ENCODE results near the gene ELMOD3.

ELMOD3 gene

GRCh38 chr2:85383850-85384249 is 29.3 kb downstream of the ELMOD3 start:
- no peaks in the 10 kb centered on the region for H3K27me3 ChIP-seq (replicated peaks; ENCODE audit: insufficient read depth, low read length)
- TF ChIP-seq CTCF (IDR thresholded peaks at IDR 0.05; ENCODE audit: low read length), result no peak
- no peak for TF ChIP-seq EZH2phosphoT487 (IDR thresholded peaks at IDR 0.05; ENCODE audit: low read length)
- TF ChIP-seq EZH2 (optimal IDR thresholded peaks at IDR 0.05; ENCODE audit: low read depth, low read length), result no peak
- H2AFZ ChIP-seq (ENCODE audit: low read length), result no peak overlapping the region
- no peak overlapping the region for H3K4me3 ChIP-seq (ENCODE audit: low read length)
- H3K4me2 ChIP-seq (ENCODE audit: low read depth, low read length), result no peak overlapping the region
- H3K9me3 ChIP-seq (replicated peaks; ENCODE audit: insufficient read depth, low read length), result no peaks in the 10 kb centered on the region
- no peaks in the 10 kb centered on the region for H4K20me1 ChIP-seq (ENCODE audit: insufficient read depth, low read length)
- H3K4me1 ChIP-seq (ENCODE audit: low read length), result no peaks in the 10 kb centered on the region
- DNase-seq, result no peak
- H3K9ac ChIP-seq (ENCODE audit: low read length), result no peak overlapping the region
- no peak overlapping the region for H3K27ac ChIP-seq (ENCODE audit: low read length)
- H3K36me3 ChIP-seq (replicated peaks; ENCODE audit: insufficient read depth, low read length), result no peaks in the 10 kb centered on the region
- no peaks in the 10 kb centered on the region for H3K79me2 ChIP-seq (ENCODE audit: low read length)
- H3F3A ChIP-seq (ENCODE audit: insufficient read depth, low read length), result no peaks in the 10 kb centered on the region
- H3K9me2 ChIP-seq (replicated peaks; ENCODE audit: insufficient read depth, low read length), result no peaks in the 10 kb centered on the region

- Histone ChIP-seq H3K9ac (ENCODE audit: low read length) (no peak overlapping the region), H3K9me2 (replicated peaks; ENCODE audit: insufficient read depth, low read length) (no peaks in the 10 kb centered on the region), H3F3A (ENCODE audit: insufficient read depth, low read length) (no peaks in the 10 kb centered on the region), H3K79me2 (ENCODE audit: low read length) (no peaks in the 10 kb centered on the region), H3K27ac (ENCODE audit: low read length) (no peak overlapping the region), H3K36me3 (replicated peaks; ENCODE audit: insufficient read depth, low read length) (no peaks in the 10 kb centered on the region), H3K9me3 (replicated peaks; ENCODE audit: insufficient read depth, low read length) (no peaks in the 10 kb centered on the region), H3K4me3 (ENCODE audit: low read length) (no peak overlapping the region), H3K27me3 (replicated peaks; ENCODE audit: insufficient read depth, low read length) (no peaks in the 10 kb centered on the region), H2AFZ (ENCODE audit: low read length) (no peak overlapping the region), H4K20me1 (ENCODE audit: insufficient read depth, low read length) (no peaks in the 10 kb centered on the region), H3K4me1 (ENCODE audit: low read length) (no peaks in the 10 kb centered on the region), H3K4me2 (ENCODE audit: low read depth, low read length) (no peak overlapping the region)
- no peak for DNase-seq
- TF ChIP-seq EZH2phosphoT487 (IDR thresholded peaks at IDR 0.05; ENCODE audit: low read length), result no peak
- no peak for TF ChIP-seq CTCF (IDR thresholded peaks at IDR 0.05; ENCODE audit: low read length)
- no peak for TF ChIP-seq EZH2 (optimal IDR thresholded peaks at IDR 0.05; ENCODE audit: low read depth, low read length)
Measured at GRCh38 chr2:85385746-85386145, 31.2 kb downstream of the ELMOD3 start.

- Histone ChIP-seq H3K79me2 (ENCODE audit: low read length) (no peaks in the 10 kb centered on the region), H3K4me1 (ENCODE audit: low read length) (no peaks in the 10 kb centered on the region), H3K9me3 (replicated peaks; ENCODE audit: insufficient read depth, low read length) (no peaks in the 10 kb centered on the region), H3K27me3 (replicated peaks; ENCODE audit: insufficient read depth, low read length) (no peaks in the 10 kb centered on the region), H3K36me3 (replicated peaks; ENCODE audit: insufficient read depth, low read length) (no peaks in the 10 kb centered on the region), H4K20me1 (ENCODE audit: insufficient read depth, low read length) (no peaks in the 10 kb centered on the region), H3K4me3 (ENCODE audit: low read length) (no peak overlapping the region), H3K9me2 (replicated peaks; ENCODE audit: insufficient read depth, low read length) (no peaks in the 10 kb centered on the region), H3K9ac (ENCODE audit: low read length) (no peak overlapping the region), H2AFZ (ENCODE audit: low read length) (no peak overlapping the region), H3K4me2 (ENCODE audit: low read depth, low read length) (no peak overlapping the region), H3K27ac (ENCODE audit: low read length) (no peak overlapping the region), H3F3A (ENCODE audit: insufficient read depth, low read length) (no peaks in the 10 kb centered on the region)
- TF ChIP-seq EZH2 (optimal IDR thresholded peaks at IDR 0.05; ENCODE audit: low read depth, low read length) (no peak), CTCF (IDR thresholded peaks at IDR 0.05; ENCODE audit: low read length) (no peak), EZH2phosphoT487 (IDR thresholded peaks at IDR 0.05; ENCODE audit: low read length) (no peak)
- DNase-seq, result no peak
Measured at GRCh38 chr2:85387754-85388153, 33.2 kb downstream of the ELMOD3 start.
